GM20000 (cell line): ENCODE data around the gene TBX19.

Source experiments
- DNase-seq: peaks from one replicate; pipeline ENCODE4 v3.0.0; 2012; ENCODE audit warnings: low spot score
- CTCF ChIP-seq: IDR thresholded peaks from 2 replicates; pipeline ENCODE4 v1.5.1; 2012; ENCODE audit warnings: mild to moderate bottlenecking, control low read depth; ENCODE audit errors: extremely low read depth, missing control alignments

TBX19 gene

GRCh38 chr1:168291222-168291837 is 10.7 kb downstream of the TBX19 start:
- TF ChIP-seq CTCF = peak; percentile 3
- DNase-seq = no peak

GRCh38 chr1:168293356-168293755 is 12.7 kb downstream of the TBX19 start:
- DNase-seq = no peak
- no peak for TF ChIP-seq CTCF

GRCh38 chr1:168295411-168296114 is 14.9 kb downstream of the TBX19 start:
- no peak for TF ChIP-seq CTCF
- no peak for DNase-seq

GRCh38 chr1:168297019-168297730 is 16.5 kb downstream of the TBX19 start:
- no peak for DNase-seq
- no peak for TF ChIP-seq CTCF

GRCh38 chr1:168298446-168298845 is 17.8 kb downstream of the TBX19 start:
- DNase-seq = no peak
- no peak for TF ChIP-seq CTCF

- no peak for TF ChIP-seq CTCF
- DNase-seq = no peak
These were observed 19.9 kb downstream of the TBX19 start for GRCh38 chr1:168300626-168301025.

GRCh38 chr1:168301664-168302320 is 21.1 kb downstream of the TBX19 start:
- TF ChIP-seq CTCF = no peak
- DNase-seq = no peak
